Measurements from ENCODE around the gene PODNL1. TPM values are rescaled to one million over a fixed set of nuclear protein-coding genes. Genes with fewer than 3 reads are reported as not detected.

The PODNL1 gene
- total and polyA plus RNA-seq, 2 of the 13 experiments (the other 11 are each of a cell fraction or from before 2014, with no cell fraction given): 0.18 TPM; not detected in 1

DNA sequence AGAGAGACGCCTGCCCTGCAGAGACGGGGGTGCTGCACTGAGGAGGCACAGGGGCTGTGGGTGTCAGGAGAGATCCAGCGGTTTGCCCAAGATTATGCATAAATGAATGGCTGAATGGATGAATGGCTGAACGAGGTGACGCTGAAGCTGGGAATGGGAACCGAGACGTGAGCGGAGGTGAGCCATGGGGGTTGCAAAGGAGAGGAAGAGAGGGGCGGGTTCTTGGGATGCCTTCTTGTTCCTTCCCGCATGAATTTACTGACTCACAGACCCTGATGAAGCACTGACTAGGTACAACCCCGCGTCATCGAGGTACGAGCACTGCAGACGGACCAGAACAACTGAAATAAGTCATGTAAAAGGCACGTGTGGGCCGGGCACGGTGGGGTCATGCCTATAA lies 30.8 kb upstream of the PODNL1 start:
- Histone ChIP-seq H3K4me3 (replicated peaks in 1 of 3; ENCODE audit: insufficient read depth in 1 of 3, low read depth in 2 of 3, low read length in 3 of 3) (no peak overlapping the region), H3K4me1 (ENCODE audit: insufficient read depth, low read length) (no peaks in the 10 kb centered on the region), H3K9ac (ENCODE audit: insufficient read depth, low read depth, low read length) (no peak overlapping the region), H3K4me2 (ENCODE audit: low read depth, low read length) (no peak overlapping the region), H3K36me3 (replicated peaks in 1 of 2; ENCODE audit: control insufficient read depth in 1 of 2, insufficient read depth in 2 of 2, low read length in 2 of 2) (peaks cover 12 to 45% of the 10 kb centered on the region in 2 experiments), H4K20me1 (ENCODE audit: insufficient read depth, low read length) (no peaks in the 10 kb centered on the region), H3K27ac (ENCODE audit: extremely low read length, insufficient read depth, low read length) (no peak overlapping the region), H3K79me2 (ENCODE audit: insufficient read depth, low read length) (no peaks in the 10 kb centered on the region), H3K27me3 (ENCODE audit: control insufficient read depth in 1 of 2, insufficient read depth in 2 of 2, low read length in 2 of 2) (no peaks in the 10 kb centered on the region), H3K9me3 (ENCODE audit: low read length) (no peaks in the 10 kb centered on the region), H2AFZ (ENCODE audit: low read length) (no peak overlapping the region)
- DNase-seq (ENCODE audit: low spot score): no peak
- ChIA-PET CTCF (ENCODE audit: low intra/inter-chr PET ratio, low total read pairs) (no interaction called here), POLR2A (no interaction called here)
- no TSS peak for BruUV-seq (replicated peaks)
- intact Hi-C loops (cut with micrococcal nuclease; ENCODE audit: unreplicated experiment) (no loop called here), in situ Hi-C loops (cut with HindIII; ENCODE audit: extremely low pct_ligation_motif_present, low pct_unique_long_range_greater_than_20kb) (no loop called here)
- no peak for TF ChIP-seq ASH2L (IDR thresholded peaks at IDR 0.05; ENCODE audit: insufficient read length, low read depth, low read length)
- TF ChIP-seq ZNF7 (CRISPR knock-in tag; IDR thresholded peaks at IDR 0.05): no peak
- no peak for TF ChIP-seq REST (IDR thresholded peaks at IDR 0.05; ENCODE audit: borderline replicate concordance in 1 of 2, low read depth in 1 of 2, low read length in 2 of 2)
- no peak for TF ChIP-seq ZNF335 (CRISPR knock-in tag; IDR thresholded peaks at IDR 0.05)
- no peak for TF ChIP-seq ZNF24 (IDR thresholded peaks at IDR 0.05)
- no peak for TF ChIP-seq PHF20 (CRISPR knock-in tag; IDR thresholded peaks at IDR 0.05)
- no peak for TF ChIP-seq ETS1 (CRISPR knock-in tag; IDR thresholded peaks at IDR 0.05)
- TF ChIP-seq TBP (CRISPR knock-in tag; IDR thresholded peaks at IDR 0.05): no peak
- TF ChIP-seq CHD4 (IDR thresholded peaks at IDR 0.05; ENCODE audit: borderline replicate concordance, low read length): no peak
- no peak for TF ChIP-seq KDM4B (CRISPR knock-in tag; IDR thresholded peaks at IDR 0.05)
- TF ChIP-seq, protein P1, sequence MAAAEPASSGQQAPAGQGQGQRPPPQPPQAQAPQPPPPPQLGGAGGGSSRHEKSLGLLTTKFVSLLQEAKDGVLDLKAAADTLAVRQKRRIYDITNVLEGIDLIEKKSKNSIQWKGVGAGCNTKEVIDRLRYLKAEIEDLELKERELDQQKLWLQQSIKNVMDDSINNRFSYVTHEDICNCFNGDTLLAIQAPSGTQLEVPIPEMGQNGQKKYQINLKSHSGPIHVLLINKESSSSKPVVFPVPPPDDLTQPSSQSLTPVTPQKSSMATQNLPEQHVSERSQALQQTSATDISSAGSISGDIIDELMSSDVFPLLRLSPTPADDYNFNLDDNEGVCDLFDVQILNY (CRISPR knock-in tag; conservative IDR thresholded peaks at IDR 0.05): no peak
- TF ChIP-seq THYN1 (CRISPR knock-in tag; IDR thresholded peaks at IDR 0.05; ENCODE audit: borderline replicate concordance, low read depth): no peak
- WGBS (ENCODE audit: low lambda C conversion rate): 98% methylated on average over 18 of the region's 18 CpGs
- ATAC-seq: no peak
- no peak for FAIRE-seq
